BJ (cell line): ENCODE measurements around the gene PADI1. TPM values are rescaled to one million over a fixed set of nuclear protein-coding genes. Genes with fewer than 3 reads are reported as not detected.

Experiments used
- CTCF ChIA-PET: fragments of 350-600 bp; formaldehyde crosslinking; extraction: SDS; loops from one replicate; lab custom pipeline; 2021; ENCODE audit warnings: antibody characterized with exemption, inconsistent platforms; lab: Yijun Ruan, JAX
- POLR2A ChIA-PET: fragments of 300-600 bp; sonication (Branson Sonifier 250); formaldehyde crosslinking; extraction: SDS; loops from one replicate; lab custom pipeline; 2021; ENCODE audit warnings: antibody characterized with exemption; lab: Charles Lee
- DNase-seq: peaks from one replicate; pipeline ENCODE4 v3.0.0-alpha.2; 2011; ENCODE audit warnings: low read depth
- H3K27me3 ChIP-seq: 2 replicates; pipeline ENCODE4 v1.6.0; 2011; ENCODE audit warnings: low read length; ENCODE audit not compliant: control insufficient read depth, insufficient read depth
- H3K36me3 ChIP-seq: 2 replicates; pipeline ENCODE4 v1.5.1; 2011; ENCODE audit warnings: low read length; ENCODE audit not compliant: control insufficient read depth, insufficient read depth
- H3K4me3 ChIP-seq: 2 replicates; pipeline ENCODE4 v1.5.1; 2011; ENCODE audit warnings: low read depth, mild to moderate bottlenecking, control low read depth, low read length
- CTCF ChIP-seq: IDR thresholded peaks from 2 replicates; pipeline ENCODE4 v1.5.1; 2011; ENCODE audit warnings: low read depth, mild to moderate bottlenecking, control low read depth, inconsistent platforms, low read length, moderate library complexity; ENCODE audit not compliant: insufficient read depth
- polyA plus RNA-seq: library from polyadenylated mRNA; depleted of rRNA; stranded (reverse); fragments of >200 nt; gene quantifications from 2 replicates; pipeline ENCODE4 v1.2.3, GENCODE V29; 2011

The PADI1 gene
- polyA plus RNA-seq, 1 experiment, result 0.82 TPM

- ChIA-PET POLR2A (interaction anchor here (0.6 to 1.3 kb wide), 8 partner anchors 21 to 105 kb away, joined by 3 to 7 read pairs (median 3); no protein-coding TSS in a partner anchor), CTCF (interaction anchor here (0.5 to 12.4 kb wide), 9 partner anchors 9 to 282 kb away, joined by 3 to 347 read pairs (median 4); partner anchors contain the start of gene PADI2)
- peak; percentile 85 for DNase-seq
- H3K4me3 ChIP-seq, result no peak overlapping the region
- no peaks in the 10 kb centered on the region for H3K27me3 ChIP-seq
- TF ChIP-seq CTCF, result no peak
- no peaks in the 10 kb centered on the region for H3K36me3 ChIP-seq
These were observed 28.9 kb downstream of the PADI1 start for GRCh38 chr1:17233675-17234320.

- ChIA-PET POLR2A (interaction anchor here (0.6 to 1.2 kb wide), 2 partner anchors 34 to 106 kb away, joined by 3 read pairs; no protein-coding TSS in a partner anchor), CTCF (interaction anchor here (0.5 to 12.4 kb wide), 9 partner anchors 10 to 109 kb away, joined by 3 to 347 read pairs (median 5); partner anchors contain the start of gene PADI2)
- TF ChIP-seq CTCF, result no peak
- Histone ChIP-seq H3K27me3 (no peaks in the 10 kb centered on the region), H3K4me3 (no peak overlapping the region), H3K36me3 (no peaks in the 10 kb centered on the region)
- no peak for DNase-seq
These were observed 29.5 kb downstream of the PADI1 start for GRCh38 chr1:17234405-17234804.

GRCh38 chr1:17235135-17235885 is 30.4 kb downstream of the PADI1 start:
- ChIA-PET CTCF (interaction anchor here (1.1 to 12.4 kb wide), 5 partner anchors 10 to 110 kb away, joined by 3 to 347 read pairs (median 7); partner anchors contain the start of gene PADI2), POLR2A (no interaction called here)
- no peak overlapping the region for H3K4me3 ChIP-seq
- no peaks in the 10 kb centered on the region for H3K27me3 ChIP-seq
- TF ChIP-seq CTCF, result no peak
- H3K36me3 ChIP-seq, result no peaks in the 10 kb centered on the region
- DNase-seq, result no peak

GRCh38 chr1:17236779-17237560 is 32.0 kb downstream of the PADI1 start:
- peak; percentile 73 for TF ChIP-seq CTCF
- ChIA-PET POLR2A (no interaction called here), CTCF (interaction anchor here (0.6 to 12.4 kb wide), 32 partner anchors 9 to 182 kb away, joined by 3 to 347 read pairs (median 4); partner anchors contain the start of genes PADI2, PADI3 and PADI4)
- peak; percentile 28 for DNase-seq
- Histone ChIP-seq H3K27me3 (no peaks in the 10 kb centered on the region), H3K4me3 (no peak overlapping the region), H3K36me3 (no peaks in the 10 kb centered on the region)
